ENCODE results near the gene C10orf53. TPM values are rescaled to one million over a fixed set of nuclear protein-coding genes. Genes with fewer than 3 reads are reported as not detected.

C10orf53 gene
- total and polyA plus RNA-seq, 7 experiments from 2014 or later = not detected

- Histone ChIP-seq H3K4me1 (ENCODE audit: control insufficient read depth in 2 of 2, insufficient read depth in 2 of 2, low read length in 2 of 2) (no peaks in the 10 kb centered on the region), H3K9me3 (ENCODE audit: control insufficient read depth in 2 of 3, low read length in 3 of 3) (no peaks in the 10 kb centered on the region), H3K4me3 (ENCODE audit: low read length) (no peak overlapping the region), H3K27ac (ENCODE audit: low read depth, low read length) (no peak overlapping the region), H3K27me3 (ENCODE audit: control insufficient read depth in 2 of 2, insufficient read depth in 2 of 2, low read length in 2 of 2) (no peaks in the 10 kb centered on the region), H3K36me3 (ENCODE audit: control insufficient read depth in 2 of 3, insufficient read depth in 3 of 3, low read length in 3 of 3) (no peaks in the 10 kb centered on the region)
- ChIA-PET CTCF (no interaction called here), POLR2A (no interaction called here)
- DNase-seq (no peak), ATAC-seq (no peak)
- H3K4me1 Mint-ChIP-seq = no peaks in the 10 kb centered on the region
- H3K27ac Mint-ChIP-seq = no peak overlapping the region
- intact Hi-C loops (cut with micrococcal nuclease) = no loop called here
- H3K4me3 Mint-ChIP-seq = no peak overlapping the region
- H3K36me3 Mint-ChIP-seq = no peaks in the 10 kb centered on the region
- H3K27me3 Mint-ChIP-seq = peaks cover 14 to 50% (median 34%) of the 10 kb centered on the region in 5 donors
- peaks cover 0 to 12% (median 0%) of the 10 kb centered on the region in 11 donors for H3K9me3 Mint-ChIP-seq
Observed at GRCh38 chr10:49696311-49696710, 16.9 kb downstream of the C10orf53 start.

GRCh38 chr10:49698679-49699078 lies 19.2 kb downstream of the C10orf53 start:
- H3K4me1 Mint-ChIP-seq = no peaks in the 10 kb centered on the region
- H3K27ac Mint-ChIP-seq = no peak overlapping the region
- intact Hi-C loops (cut with micrococcal nuclease) = no loop called here
- CTCF ChIA-PET = no interaction called here
- H3K27ac ChIP-seq (ENCODE audit: low read depth, low read length) = no peak overlapping the region
- H3K27me3 ChIP-seq (ENCODE audit: control insufficient read depth in 2 of 2, insufficient read depth in 2 of 2, low read length in 2 of 2) = no peaks in the 10 kb centered on the region
- H3K4me3 Mint-ChIP-seq = no peak overlapping the region
- no peaks in the 10 kb centered on the region for H3K9me3 ChIP-seq (ENCODE audit: control insufficient read depth in 2 of 3, low read length in 3 of 3)
- ATAC-seq (no peak), DNase-seq (no peak)
- H3K36me3 ChIP-seq (ENCODE audit: control insufficient read depth in 2 of 3, insufficient read depth in 3 of 3, low read length in 3 of 3) = no peaks in the 10 kb centered on the region
- no peak overlapping the region for H3K4me3 ChIP-seq (ENCODE audit: low read length)
- no peaks in the 10 kb centered on the region for H3K4me1 ChIP-seq (ENCODE audit: control insufficient read depth in 2 of 2, insufficient read depth in 2 of 2, low read length in 2 of 2)
- peaks cover 0 to 5% (median under 1%) of the 10 kb centered on the region in 11 donors for H3K9me3 Mint-ChIP-seq
- POLR2A ChIA-PET = no interaction called here
- no peaks in the 10 kb centered on the region for H3K36me3 Mint-ChIP-seq
- peaks cover 0 to 49% (median 19%) of the 10 kb centered on the region in 5 donors for H3K27me3 Mint-ChIP-seq

GRCh38 chr10:49700211-49700610 lies 20.8 kb downstream of the C10orf53 start:
- H3K9me3 ChIP-seq (ENCODE audit: control insufficient read depth in 2 of 3, low read length in 3 of 3) = no peaks in the 10 kb centered on the region
- H3K36me3 Mint-ChIP-seq = no peaks in the 10 kb centered on the region
- no peak overlapping the region for H3K27ac ChIP-seq (ENCODE audit: low read depth, low read length)
- intact Hi-C loops (cut with micrococcal nuclease) = no loop called here
- POLR2A ChIA-PET = no interaction called here
- H3K4me1 Mint-ChIP-seq = no peaks in the 10 kb centered on the region
- H3K27ac Mint-ChIP-seq = no peak overlapping the region
- H3K27me3 ChIP-seq (ENCODE audit: control insufficient read depth in 2 of 2, insufficient read depth in 2 of 2, low read length in 2 of 2) = no peaks in the 10 kb centered on the region
- no peak overlapping the region for H3K4me3 ChIP-seq (ENCODE audit: low read length)
- peaks cover 0 to 9% (median 0%) of the 10 kb centered on the region in 11 donors for H3K9me3 Mint-ChIP-seq
- H3K27me3 Mint-ChIP-seq = peaks cover 0 to 40% (median 16%) of the 10 kb centered on the region in 5 donors
- no peaks in the 10 kb centered on the region for H3K36me3 ChIP-seq (ENCODE audit: control insufficient read depth in 2 of 3, insufficient read depth in 3 of 3, low read length in 3 of 3)
- no peak for DNase-seq
- no peak for ATAC-seq
- H3K4me3 Mint-ChIP-seq = no peak overlapping the region
- no peaks in the 10 kb centered on the region for H3K4me1 ChIP-seq (ENCODE audit: control insufficient read depth in 2 of 2, insufficient read depth in 2 of 2, low read length in 2 of 2)
- CTCF ChIA-PET = no interaction called here

GRCh38 chr10:49700997-49701396 lies 21.5 kb downstream of the C10orf53 start:
- H3K36me3 ChIP-seq (ENCODE audit: control insufficient read depth in 2 of 3, insufficient read depth in 3 of 3, low read length in 3 of 3) = no peaks in the 10 kb centered on the region
- Mint-ChIP-seq H3K36me3 (no peaks in the 10 kb centered on the region), H3K4me1 (no peaks in the 10 kb centered on the region), H3K27me3 (peaks cover 0 to 40% (median 16%) of the 10 kb centered on the region in 5 donors), H3K9me3 (peaks cover 0 to 9% (median 0%) of the 10 kb centered on the region in 11 donors), H3K4me3 (no peak overlapping the region), H3K27ac (no peak overlapping the region)
- no peak overlapping the region for H3K27ac ChIP-seq (ENCODE audit: low read depth, low read length)
- no peaks in the 10 kb centered on the region for H3K27me3 ChIP-seq (ENCODE audit: control insufficient read depth in 2 of 2, insufficient read depth in 2 of 2, low read length in 2 of 2)
- H3K4me1 ChIP-seq (ENCODE audit: control insufficient read depth in 2 of 2, insufficient read depth in 2 of 2, low read length in 2 of 2) = no peaks in the 10 kb centered on the region
- ATAC-seq (no peak), DNase-seq (no peak)
- no peak overlapping the region for H3K4me3 ChIP-seq (ENCODE audit: low read length)
- POLR2A ChIA-PET = no interaction called here
- intact Hi-C loops (cut with micrococcal nuclease) = no loop called here
- CTCF ChIA-PET = no interaction called here
- no peaks in the 10 kb centered on the region for H3K9me3 ChIP-seq (ENCODE audit: control insufficient read depth in 2 of 3, low read length in 3 of 3)

- CTCF ChIA-PET = no interaction called here
- peaks cover 0 to 38% (median 25%) of the 10 kb centered on the region in 5 donors for H3K27me3 Mint-ChIP-seq
- POLR2A ChIA-PET = no interaction called here
- DNase-seq (no peak), ATAC-seq (no peak)
- H3K4me1 ChIP-seq (ENCODE audit: control insufficient read depth in 2 of 2, insufficient read depth in 2 of 2, low read length in 2 of 2) = no peaks in the 10 kb centered on the region
- intact Hi-C loops (cut with micrococcal nuclease) = no loop called here
- H3K4me3 Mint-ChIP-seq = no peak overlapping the region
- H3K27me3 ChIP-seq (ENCODE audit: control insufficient read depth in 2 of 2, insufficient read depth in 2 of 2, low read length in 2 of 2) = no peaks in the 10 kb centered on the region
- no peaks in the 10 kb centered on the region for H3K36me3 Mint-ChIP-seq
- H3K36me3 ChIP-seq (ENCODE audit: control insufficient read depth in 2 of 3, insufficient read depth in 3 of 3, low read length in 3 of 3) = no peaks in the 10 kb centered on the region
- H3K27ac ChIP-seq (ENCODE audit: low read depth, low read length) = no peak overlapping the region
- no peak overlapping the region for H3K27ac Mint-ChIP-seq
- peaks cover 0 to 9% (median 0%) of the 10 kb centered on the region in 11 donors for H3K9me3 Mint-ChIP-seq
- H3K4me3 ChIP-seq (ENCODE audit: low read length) = no peak overlapping the region
- H3K4me1 Mint-ChIP-seq = no peaks in the 10 kb centered on the region
- H3K9me3 ChIP-seq (ENCODE audit: control insufficient read depth in 2 of 3, low read length in 3 of 3) = no peaks in the 10 kb centered on the region
Observed at GRCh38 chr10:49707585-49707984, 28.1 kb downstream of the C10orf53 start.

GRCh38 chr10:49709934-49710333 lies 30.5 kb downstream of the C10orf53 start:
- ChIA-PET CTCF (no interaction called here), POLR2A (no interaction called here)
- H3K36me3 ChIP-seq (ENCODE audit: control insufficient read depth in 2 of 3, insufficient read depth in 3 of 3, low read length in 3 of 3) = no peaks in the 10 kb centered on the region

GRCh38 chr10:49710966-49711365 lies 31.5 kb downstream of the C10orf53 start:
- DNase-seq = no peak
- H3K36me3 ChIP-seq (ENCODE audit: control insufficient read depth in 2 of 3, insufficient read depth in 3 of 3, low read length in 3 of 3) = no peaks in the 10 kb centered on the region
- intact Hi-C loops (cut with micrococcal nuclease) = no loop called here
- Mint-ChIP-seq H3K4me3 (no peak overlapping the region), H3K4me1 (no peaks in the 10 kb centered on the region), H3K27ac (no peak overlapping the region), H3K36me3 (no peaks in the 10 kb centered on the region), H3K27me3 (peaks cover 0 to 40% (median 28%) of the 10 kb centered on the region in 5 donors), H3K9me3 (peaks cover 0 to 8% (median 1%) of the 10 kb centered on the region in 11 donors)
- H3K27ac ChIP-seq (ENCODE audit: low read depth, low read length) = no peak overlapping the region
- ChIA-PET POLR2A (no interaction called here), CTCF (no interaction called here)
- no peaks in the 10 kb centered on the region for H3K27me3 ChIP-seq (ENCODE audit: control insufficient read depth in 2 of 2, insufficient read depth in 2 of 2, low read length in 2 of 2)
- no peaks in the 10 kb centered on the region for H3K9me3 ChIP-seq (ENCODE audit: control insufficient read depth in 2 of 3, low read length in 3 of 3)
- H3K4me1 ChIP-seq (ENCODE audit: control insufficient read depth in 2 of 2, insufficient read depth in 2 of 2, low read length in 2 of 2) = no peaks in the 10 kb centered on the region
- no peak overlapping the region for H3K4me3 ChIP-seq (ENCODE audit: low read length)
- no peak for ATAC-seq

More at GRCh38 chr10:49709934-49710333, 30.5 kb downstream of the C10orf53 start:
- Histone ChIP-seq H3K9me3 (ENCODE audit: control insufficient read depth in 2 of 3, low read length in 3 of 3) (no peaks in the 10 kb centered on the region), H3K4me3 (ENCODE audit: low read length) (no peak overlapping the region), H3K27ac (ENCODE audit: low read depth, low read length) (no peak overlapping the region), H3K27me3 (ENCODE audit: control insufficient read depth in 2 of 2, insufficient read depth in 2 of 2, low read length in 2 of 2) (no peaks in the 10 kb centered on the region), H3K4me1 (ENCODE audit: control insufficient read depth in 2 of 2, insufficient read depth in 2 of 2, low read length in 2 of 2) (no peaks in the 10 kb centered on the region)
- Mint-ChIP-seq H3K27me3 (peaks cover 0 to 37% (median 30%) of the 10 kb centered on the region in 5 donors), H3K27ac (no peak overlapping the region), H3K4me3 (no peak overlapping the region), H3K9me3 (peaks cover 0 to 9% (median 4%) of the 10 kb centered on the region in 11 donors), H3K36me3 (no peaks in the 10 kb centered on the region), H3K4me1 (no peaks in the 10 kb centered on the region)
- no peak for ATAC-seq
- DNase-seq = no peak
- intact Hi-C loops (cut with micrococcal nuclease) = no loop called here
